ENCODE data around the gene RUNX2. TPM values are rescaled to one million over a fixed set of nuclear protein-coding genes. Genes with fewer than 3 reads are reported as not detected.

The RUNX2 gene
- total RNA-seq, 1 experiment from 2014 or later: 7.0 TPM

DNA sequence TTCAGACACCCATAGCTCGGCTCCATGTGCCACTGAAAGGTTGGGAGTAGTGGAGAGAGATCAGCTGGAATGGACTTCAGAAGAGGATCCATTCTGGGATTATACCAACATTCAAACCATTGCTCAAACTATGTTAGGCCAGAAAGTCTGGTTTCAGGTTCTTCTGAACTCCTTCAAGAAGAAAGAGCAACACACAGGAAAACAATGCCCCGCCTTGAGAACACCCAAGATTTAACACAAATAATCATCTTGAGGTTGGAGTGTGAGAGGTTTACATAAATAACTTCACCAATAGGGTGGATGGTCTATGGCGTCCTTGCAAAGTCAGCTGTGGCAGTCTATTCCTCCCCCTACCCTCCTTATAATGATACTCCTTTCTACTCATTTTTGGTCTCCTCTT is 261.2 kb downstream of the RUNX2 start:
- no peaks in the 10 kb centered on the region for H3K36me3 ChIP-seq (ENCODE audit: control insufficient read depth, insufficient read depth, low read length)
- H3K9me3 ChIP-seq (ENCODE audit: control insufficient read depth, insufficient read depth, low read depth, low read length): no peaks in the 10 kb centered on the region
- TF ChIP-seq TCF7L2 (IDR thresholded peaks at IDR 0.05; ENCODE audit: low read depth, low read length): no peak
- no peak for TF ChIP-seq POLR2AphosphoS5 (IDR thresholded peaks at IDR 0.05; ENCODE audit: low read depth, low read length)
- no peak for TF ChIP-seq SIN3A (IDR thresholded peaks at IDR 0.05; ENCODE audit: borderline replicate concordance, insufficient read depth, low read depth, low read length)
- TF ChIP-seq, protein P1, sequence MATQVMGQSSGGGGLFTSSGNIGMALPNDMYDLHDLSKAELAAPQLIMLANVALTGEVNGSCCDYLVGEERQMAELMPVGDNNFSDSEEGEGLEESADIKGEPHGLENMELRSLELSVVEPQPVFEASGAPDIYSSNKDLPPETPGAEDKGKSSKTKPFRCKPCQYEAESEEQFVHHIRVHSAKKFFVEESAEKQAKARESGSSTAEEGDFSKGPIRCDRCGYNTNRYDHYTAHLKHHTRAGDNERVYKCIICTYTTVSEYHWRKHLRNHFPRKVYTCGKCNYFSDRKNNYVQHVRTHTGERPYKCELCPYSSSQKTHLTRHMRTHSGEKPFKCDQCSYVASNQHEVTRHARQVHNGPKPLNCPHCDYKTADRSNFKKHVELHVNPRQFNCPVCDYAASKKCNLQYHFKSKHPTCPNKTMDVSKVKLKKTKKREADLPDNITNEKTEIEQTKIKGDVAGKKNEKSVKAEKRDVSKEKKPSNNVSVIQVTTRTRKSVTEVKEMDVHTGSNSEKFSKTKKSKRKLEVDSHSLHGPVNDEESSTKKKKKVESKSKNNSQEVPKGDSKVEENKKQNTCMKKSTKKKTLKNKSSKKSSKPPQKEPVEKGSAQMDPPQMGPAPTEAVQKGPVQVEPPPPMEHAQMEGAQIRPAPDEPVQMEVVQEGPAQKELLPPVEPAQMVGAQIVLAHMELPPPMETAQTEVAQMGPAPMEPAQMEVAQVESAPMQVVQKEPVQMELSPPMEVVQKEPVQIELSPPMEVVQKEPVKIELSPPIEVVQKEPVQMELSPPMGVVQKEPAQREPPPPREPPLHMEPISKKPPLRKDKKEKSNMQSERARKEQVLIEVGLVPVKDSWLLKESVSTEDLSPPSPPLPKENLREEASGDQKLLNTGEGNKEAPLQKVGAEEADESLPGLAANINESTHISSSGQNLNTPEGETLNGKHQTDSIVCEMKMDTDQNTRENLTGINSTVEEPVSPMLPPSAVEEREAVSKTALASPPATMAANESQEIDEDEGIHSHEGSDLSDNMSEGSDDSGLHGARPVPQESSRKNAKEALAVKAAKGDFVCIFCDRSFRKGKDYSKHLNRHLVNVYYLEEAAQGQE (IDR thresholded peaks at IDR 0.05; ENCODE audit: insufficient read depth in 1 of 2, low read depth in 2 of 2, low read length in 1 of 2): no peak
- TF ChIP-seq, protein P2, sequence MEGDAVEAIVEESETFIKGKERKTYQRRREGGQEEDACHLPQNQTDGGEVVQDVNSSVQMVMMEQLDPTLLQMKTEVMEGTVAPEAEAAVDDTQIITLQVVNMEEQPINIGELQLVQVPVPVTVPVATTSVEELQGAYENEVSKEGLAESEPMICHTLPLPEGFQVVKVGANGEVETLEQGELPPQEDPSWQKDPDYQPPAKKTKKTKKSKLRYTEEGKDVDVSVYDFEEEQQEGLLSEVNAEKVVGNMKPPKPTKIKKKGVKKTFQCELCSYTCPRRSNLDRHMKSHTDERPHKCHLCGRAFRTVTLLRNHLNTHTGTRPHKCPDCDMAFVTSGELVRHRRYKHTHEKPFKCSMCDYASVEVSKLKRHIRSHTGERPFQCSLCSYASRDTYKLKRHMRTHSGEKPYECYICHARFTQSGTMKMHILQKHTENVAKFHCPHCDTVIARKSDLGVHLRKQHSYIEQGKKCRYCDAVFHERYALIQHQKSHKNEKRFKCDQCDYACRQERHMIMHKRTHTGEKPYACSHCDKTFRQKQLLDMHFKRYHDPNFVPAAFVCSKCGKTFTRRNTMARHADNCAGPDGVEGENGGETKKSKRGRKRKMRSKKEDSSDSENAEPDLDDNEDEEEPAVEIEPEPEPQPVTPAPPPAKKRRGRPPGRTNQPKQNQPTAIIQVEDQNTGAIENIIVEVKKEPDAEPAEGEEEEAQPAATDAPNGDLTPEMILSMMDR (IDR thresholded peaks at IDR 0.05): no peak
- ATAC-seq (no peak), DNase-seq (ENCODE audit: low read depth, low spot score) (no peak)
- H3K4me1 ChIP-seq (ENCODE audit: control insufficient read depth, insufficient read depth, low read length): peaks cover 8% of the 10 kb centered on the region; the same call in 1 of the 2 replicates
- in situ Hi-C loops (cut with HindIII; ENCODE audit: low pct_unique_long_range_greater_than_20kb, low sequenced_read_pairs) (no loop called here), intact Hi-C loops (cut with micrococcal nuclease; ENCODE audit: unreplicated experiment) (no loop called here)
- no peak overlapping the region for H3K4me3 ChIP-seq (ENCODE audit: low read depth in 2 of 2, low read length in 2 of 2)
- BruUV-seq (replicated peaks): no TSS peak
- no peak overlapping the region for H3K27ac ChIP-seq (ENCODE audit: low read length)
- ChIA-PET CTCF (no interaction called here), POLR2A (no interaction called here)
- no peaks in the 10 kb centered on the region for H3K27me3 ChIP-seq (ENCODE audit: control insufficient read depth, insufficient read depth, low read length)

DNA sequence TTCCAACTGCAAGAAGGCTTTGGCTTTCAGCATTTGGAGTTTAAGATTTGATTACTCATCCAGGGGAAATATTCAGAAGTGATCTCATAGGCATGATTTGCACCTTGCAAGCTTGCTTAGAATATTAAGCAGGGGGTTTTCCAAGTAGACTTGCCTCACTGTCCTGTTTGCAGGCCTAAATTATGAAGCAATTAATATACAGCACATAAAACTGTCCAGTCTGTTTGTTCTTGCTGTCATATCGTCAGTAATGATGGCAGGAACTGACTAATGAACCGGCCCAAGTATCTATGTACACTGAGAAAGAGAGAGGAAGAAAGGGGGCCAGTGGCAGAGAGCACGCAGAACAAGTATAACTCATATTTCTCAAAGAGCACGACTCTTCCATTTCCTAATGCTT is 262.1 kb downstream of the RUNX2 start:
- ATAC-seq (no peak), DNase-seq (ENCODE audit: low read depth, low spot score) (peak; percentile 24)
- Histone ChIP-seq H3K9me3 (ENCODE audit: control insufficient read depth, insufficient read depth, low read depth, low read length) (no peaks in the 10 kb centered on the region), H3K36me3 (ENCODE audit: control insufficient read depth, insufficient read depth, low read length) (no peaks in the 10 kb centered on the region), H3K4me1 (ENCODE audit: control insufficient read depth, insufficient read depth, low read length) (peaks cover 8% of the 10 kb centered on the region; the same call in 1 of the 2 replicates), H3K27me3 (ENCODE audit: control insufficient read depth, insufficient read depth, low read length) (no peaks in the 10 kb centered on the region), H3K27ac (ENCODE audit: low read length) (no peak overlapping the region), H3K4me3 (ENCODE audit: low read depth in 2 of 2, low read length in 2 of 2) (no peak overlapping the region)
- in situ Hi-C loops (cut with HindIII; ENCODE audit: low pct_unique_long_range_greater_than_20kb, low sequenced_read_pairs) (no loop called here), intact Hi-C loops (cut with micrococcal nuclease; ENCODE audit: unreplicated experiment) (no loop called here)
- no TSS peak for BruUV-seq (replicated peaks)
- CTCF ChIA-PET: no interaction called here
- TF ChIP-seq POLR2AphosphoS5 (IDR thresholded peaks at IDR 0.05; ENCODE audit: low read depth, low read length): no peak
- TF ChIP-seq TCF7L2 (IDR thresholded peaks at IDR 0.05; ENCODE audit: low read depth, low read length): no peak
- TF ChIP-seq, protein P1 (IDR thresholded peaks at IDR 0.05; ENCODE audit: insufficient read depth in 1 of 2, low read depth in 2 of 2, low read length in 1 of 2): no peak
- TF ChIP-seq, protein P2 (IDR thresholded peaks at IDR 0.05): no peak
- no peak for TF ChIP-seq SIN3A (IDR thresholded peaks at IDR 0.05; ENCODE audit: borderline replicate concordance, insufficient read depth, low read depth, low read length)
- POLR2A ChIA-PET: no interaction called here
